Common myeloid progenitor, CD34-positive (primary cell): ENCODE data around the gene OR4K15. TPM values are rescaled to one million over a fixed set of nuclear protein-coding genes. Genes with fewer than 3 reads are reported as not detected.
"Not testable (repeated sequence)": the region's sequence is repeated elsewhere in the genome, so short reads cannot be mapped to it uniquely, and the experiment has no call there.

Source experiments
- CTCF ChIA-PET: fragments of 350-600 bp; sonication (Branson Sonifier 250); formaldehyde crosslinking; loops from one replicate; lab custom pipeline; 2021; ENCODE audit warnings: antibody characterized with exemption; lab: Charles Lee
- POLR2A ChIA-PET: fragments of 350-600 bp; sonication (Branson Sonifier 250); formaldehyde crosslinking; loops from one replicate; lab custom pipeline; 2021; ENCODE audit warnings: antibody characterized with exemption; lab: Charles Lee
- DNase-seq, 3 donors: peaks; one replicate each; pipeline versions ENCODE4 v3.0.0 to v3.0.0-alpha.2; 2013
- H3K27ac ChIP-seq, 2 experiments: 1 replicate in 1 of 2; 2 replicates in 1 of 2; pipeline ENCODE4 v1.7.0; 2013; ENCODE audit warnings: inconsistent platforms in 2 of 2, low read length in 2 of 2, mild to moderate bottlenecking in 2 of 2, low read depth in 1 of 2, moderate library complexity in 1 of 2; ENCODE audit not compliant: severe bottlenecking in 2 of 2, insufficient read depth in 1 of 2, poor library complexity in 1 of 2
- H3K27me3 ChIP-seq, 5 experiments: replicated peaks in 2 of 5; 1 replicate in 3 of 5; 2 replicates in 2 of 5; pipeline versions ENCODE4 v1.6.1 to v1.7.0; 2013; ENCODE audit warnings: low read length in 4 of 5, mild to moderate bottlenecking in 2 of 5, moderate library complexity in 2 of 5, inconsistent platforms in 1 of 5; ENCODE audit not compliant: insufficient read depth in 5 of 5, control insufficient read depth in 4 of 5
- H3K36me3 ChIP-seq, 4 experiments: 1 replicate in 2 of 4; 2 replicates in 2 of 4; pipeline versions ENCODE4 v1.6.1 to v1.7.0; 2013; ENCODE audit warnings: low read length in 3 of 4, control low read depth in 1 of 4, mild to moderate bottlenecking in 1 of 4; ENCODE audit not compliant: control insufficient read depth in 4 of 4, insufficient read depth in 4 of 4
- H3K4me1 ChIP-seq, 4 experiments: 1 replicate in 3 of 4; 2 replicates in 1 of 4; pipeline versions ENCODE4 v1.6.1 to v1.7.1; 2013; ENCODE audit warnings: low read length in 3 of 4, mild to moderate bottlenecking in 3 of 4, control low read depth in 1 of 4, inconsistent platforms in 1 of 4, moderate library complexity in 1 of 4; ENCODE audit not compliant: control insufficient read depth in 4 of 4, insufficient read depth in 4 of 4; ENCODE audit errors: control extremely low read depth in 1 of 4
- H3K4me3 ChIP-seq, 7 experiments: 1 replicate in 4 of 7; 2 replicates in 3 of 7; pipeline versions ENCODE4 v1.5.1 to v1.7.0; 2013; ENCODE audit warnings: mild to moderate bottlenecking in 7 of 7, low read length in 6 of 7, moderate library complexity in 6 of 7, inconsistent platforms in 2 of 7, low read depth in 2 of 7, control low read depth in 1 of 7; ENCODE audit not compliant: insufficient read depth in 4 of 7, control insufficient read depth in 1 of 7; ENCODE audit errors: extremely low read depth in 1 of 7
- H3K9me3 ChIP-seq, 5 experiments: 1 replicate in 4 of 5; 2 replicates in 1 of 5; pipeline versions ENCODE4 v1.6.1 to v1.7.1; 2013; ENCODE audit warnings: low read length in 4 of 5, mild to moderate bottlenecking in 2 of 5, inconsistent platforms in 1 of 5, low read depth in 1 of 5, moderate library complexity in 1 of 5; ENCODE audit not compliant: control insufficient read depth in 4 of 5, insufficient read depth in 2 of 5; ENCODE audit errors: control extremely low read depth in 1 of 5
- WGBS: methylation state at CpG from one replicate; pipeline ENCODE4 v1.1.5; 2013; ENCODE audit not compliant: insufficient coverage; 5-methylcytosine and 5-hydroxymethylcytosine counted together
- polyA plus RNA-seq: library from polyadenylated mRNA; unstranded; fragments of 120-200 nt; gene quantifications from one replicate; pipeline ENCODE4 v1.2.1, GENCODE V29; 2013

Gene OR4K15, protein sequence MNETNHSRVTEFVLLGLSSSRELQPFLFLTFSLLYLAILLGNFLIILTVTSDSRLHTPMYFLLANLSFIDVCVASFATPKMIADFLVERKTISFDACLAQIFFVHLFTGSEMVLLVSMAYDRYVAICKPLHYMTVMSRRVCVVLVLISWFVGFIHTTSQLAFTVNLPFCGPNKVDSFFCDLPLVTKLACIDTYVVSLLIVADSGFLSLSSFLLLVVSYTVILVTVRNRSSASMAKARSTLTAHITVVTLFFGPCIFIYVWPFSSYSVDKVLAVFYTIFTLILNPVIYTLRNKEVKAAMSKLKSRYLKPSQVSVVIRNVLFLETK
- polyA plus RNA-seq, result not detected

DNA sequence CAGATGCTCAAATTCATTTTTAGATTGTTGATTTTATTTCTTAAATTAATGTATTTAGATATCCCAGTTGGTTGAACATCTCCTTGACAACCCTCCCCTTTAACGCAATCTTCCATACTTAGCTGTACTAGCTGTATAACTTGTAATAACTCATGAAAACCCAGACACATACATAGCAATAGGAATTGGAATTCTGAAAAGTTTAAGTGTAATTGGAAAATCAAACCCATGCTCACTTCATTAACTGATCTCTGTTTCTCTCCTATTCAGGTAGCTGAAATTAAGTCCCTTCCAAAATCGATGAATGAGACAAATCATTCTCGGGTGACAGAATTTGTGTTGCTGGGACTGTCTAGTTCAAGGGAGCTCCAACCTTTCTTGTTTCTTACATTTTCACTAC, at the start of gene OR4K15:
Gene OR4K15, plus strand, starts transcription at position 301 of the 400 bp plus-strand sequence. Its CDS starts 0 bp downstream, at position 301.
- H3K27me3 ChIP-seq, result no peaks in the 10 kb centered on the region
- ChIA-PET POLR2A (no interaction called here), CTCF (no interaction called here)
- H3K4me3 ChIP-seq, result no peak within 1 kb of the TSS
- H3K9me3 ChIP-seq, result no peaks in the 10 kb centered on the region
- H3K4me1 ChIP-seq, result no peaks in the 10 kb centered on the region
- no peak within 1 kb of the TSS for H3K27ac ChIP-seq
- WGBS, result 100% methylated on average over 2 of the region's 3 CpGs
- DNase-seq, result no peak
- H3K36me3 ChIP-seq, result no peaks in the 10 kb centered on the region

DNA sequence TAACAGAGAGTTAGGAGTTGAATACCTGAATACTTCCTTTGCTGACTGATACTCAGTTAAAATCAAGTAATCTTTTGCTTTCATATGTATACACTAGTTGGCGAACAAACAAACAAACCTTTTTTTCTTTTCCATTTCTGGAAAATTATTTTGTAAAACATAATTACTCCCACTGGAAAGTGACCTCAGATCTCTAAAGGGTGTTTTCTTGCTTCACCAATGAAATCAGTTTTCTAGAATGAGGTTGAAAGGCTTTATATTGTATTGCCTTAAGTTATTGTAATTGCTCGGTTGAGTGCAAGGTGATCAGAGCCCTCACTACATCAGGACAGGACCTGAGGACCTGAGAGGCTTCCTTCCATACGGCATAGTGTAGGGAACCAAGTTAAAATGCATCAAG, 44.8 kb upstream of the OR4K15 start, which contains the start of gene OR4K1:
Gene OR4K1, plus strand, starts transcription at position 301 of the 400 bp plus-strand sequence. CDS start 4,750 bp downstream, outside the sequence.
- WGBS, result no CpG with 5 or more reads among the region's 3 CpGs
- H3K9me3 ChIP-seq, result peaks cover 0 to 1% (median 0%) of the 10 kb centered on the region in 5 experiments
- no peaks in the 10 kb centered on the region for H3K27me3 ChIP-seq
- H3K4me1 ChIP-seq, result no peaks in the 10 kb centered on the region
- no peak within 1 kb of the TSS for H3K27ac ChIP-seq
- ChIA-PET POLR2A (no interaction called here), CTCF (no interaction called here)
- H3K36me3 ChIP-seq, result no peaks in the 10 kb centered on the region
- no peak for DNase-seq
- no peak within 1 kb of the TSS for H3K4me3 ChIP-seq

DNA sequence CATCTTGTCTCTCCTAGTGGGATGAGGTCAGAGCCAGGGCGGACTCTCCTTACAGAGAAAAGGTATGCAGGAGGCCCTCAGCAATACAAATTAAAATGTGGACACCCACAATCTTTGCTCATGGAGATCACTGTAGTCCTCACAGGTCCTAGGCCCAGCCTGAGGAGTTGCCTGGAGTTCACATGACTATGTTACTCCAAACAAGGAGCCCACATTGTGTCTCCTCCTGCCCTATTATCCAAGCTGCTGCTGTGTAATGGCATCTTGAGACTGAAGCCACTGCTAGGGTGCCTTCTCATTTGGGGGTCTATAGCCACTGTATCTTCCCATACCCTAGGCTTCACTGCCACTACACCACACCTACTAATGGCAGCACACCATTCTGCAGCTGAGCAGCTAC, 33.7 kb upstream of the OR4K15 start:
- H3K36me3 ChIP-seq, result no peaks in the 10 kb centered on the region
- H3K4me3 ChIP-seq, result no peak overlapping the region
- POLR2A ChIA-PET, result no interaction called here
- no peak for DNase-seq
- 80% methylated on average over 1 of the region's 1 CpG for WGBS
- no peaks in the 10 kb centered on the region for H3K4me1 ChIP-seq
- H3K9me3 ChIP-seq, result peaks cover 0 to 7% (median 0%) of the 10 kb centered on the region in 5 experiments
- CTCF ChIA-PET, result no interaction called here
- no peak overlapping the region for H3K27ac ChIP-seq
- no peaks in the 10 kb centered on the region for H3K27me3 ChIP-seq

DNA sequence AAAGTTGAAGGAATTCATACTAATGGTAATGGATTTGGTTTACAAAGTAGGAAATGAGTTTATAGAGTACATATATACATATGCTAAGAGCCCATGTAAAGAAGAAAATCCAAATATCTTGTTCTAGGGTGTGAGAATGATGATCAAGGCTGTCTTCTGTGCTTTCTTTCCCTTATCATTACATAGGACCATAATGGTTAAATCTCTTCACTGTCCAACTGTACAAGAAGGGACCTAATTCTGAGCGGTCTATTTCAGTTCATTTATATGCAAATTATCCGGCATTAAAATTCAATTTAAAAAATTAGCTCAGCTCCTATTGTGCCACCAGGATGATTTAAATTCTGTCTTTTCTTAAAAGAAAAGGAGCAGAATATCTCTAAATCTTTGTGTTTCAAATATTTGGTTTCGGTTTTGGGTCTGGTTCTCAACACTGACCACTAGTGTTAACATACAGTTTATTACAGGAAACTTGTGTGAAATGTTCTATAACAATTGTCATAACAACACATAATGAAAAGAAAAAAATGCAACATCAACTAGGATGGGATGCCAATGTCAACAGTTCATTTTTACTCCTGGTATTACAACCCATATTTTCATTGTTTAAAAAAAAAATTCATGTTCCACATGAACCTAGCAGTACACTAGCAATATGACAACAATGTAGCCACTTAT, 27.8 kb upstream of the OR4K15 start:
- no peaks in the 10 kb centered on the region for H3K9me3 ChIP-seq
- H3K4me3 ChIP-seq, result no peak overlapping the region
- no peaks in the 10 kb centered on the region for H3K36me3 ChIP-seq
- no peak for DNase-seq
- ChIA-PET CTCF (no interaction called here), POLR2A (no interaction called here)
- no peaks in the 10 kb centered on the region for H3K4me1 ChIP-seq
- no CpG with 5 or more reads among the region's 3 CpGs for WGBS
- H3K27me3 ChIP-seq, result no peaks in the 10 kb centered on the region
- no peak overlapping the region for H3K27ac ChIP-seq

DNA sequence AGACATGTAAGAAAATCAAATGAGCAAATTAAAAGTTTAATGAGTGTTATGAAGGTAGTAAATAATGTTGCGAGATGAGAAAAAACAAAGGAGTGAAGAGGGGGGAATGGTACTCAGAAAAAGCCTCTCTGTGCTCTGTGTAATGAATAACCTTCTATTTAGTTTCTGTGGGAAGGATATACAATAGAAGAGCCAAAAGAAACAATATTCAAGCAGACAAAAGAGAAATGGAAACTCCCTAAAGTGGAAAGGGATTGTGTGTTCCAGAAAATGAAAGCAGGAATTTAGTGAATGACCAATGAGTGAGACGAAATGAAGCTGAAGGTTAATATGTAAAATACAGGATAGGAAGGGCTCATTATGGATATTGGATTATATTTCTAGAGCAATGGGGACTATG, 26.2 kb upstream of the OR4K15 start:
- Histone ChIP-seq H3K4me3 (no peak overlapping the region), H3K9me3 (no peaks in the 10 kb centered on the region), H3K4me1 (no peaks in the 10 kb centered on the region), H3K36me3 (no peaks in the 10 kb centered on the region), H3K27ac (no peak overlapping the region), H3K27me3 (no peaks in the 10 kb centered on the region)
- no peak for DNase-seq
- WGBS, result 94% methylated on average over 2 of the region's 2 CpGs
- CTCF ChIA-PET, result no interaction called here
- POLR2A ChIA-PET, result no interaction called here

DNA sequence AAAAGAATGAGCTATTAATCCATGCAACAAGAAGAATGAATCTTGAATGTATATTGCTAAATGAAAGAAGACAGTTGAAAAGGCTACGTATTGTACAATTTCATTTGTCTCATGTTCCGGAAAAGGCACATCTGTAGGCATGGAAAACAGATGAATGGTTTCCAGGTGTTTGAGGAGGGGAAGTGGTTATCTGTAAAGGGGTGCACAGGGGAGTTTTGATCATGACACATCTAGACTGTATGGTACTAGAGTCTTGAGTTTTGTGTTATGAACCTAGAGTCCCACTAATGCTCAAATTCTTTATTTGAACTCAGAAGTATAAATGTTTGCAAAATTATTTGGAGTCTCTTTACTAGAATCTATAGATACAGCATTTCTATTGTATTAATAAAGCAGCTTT, 5.7 kb upstream of the OR4K15 start:
- WGBS, result 77% methylated on average over 2 of the region's 2 CpGs
- POLR2A ChIA-PET, result not testable (repeated sequence)

DNA sequence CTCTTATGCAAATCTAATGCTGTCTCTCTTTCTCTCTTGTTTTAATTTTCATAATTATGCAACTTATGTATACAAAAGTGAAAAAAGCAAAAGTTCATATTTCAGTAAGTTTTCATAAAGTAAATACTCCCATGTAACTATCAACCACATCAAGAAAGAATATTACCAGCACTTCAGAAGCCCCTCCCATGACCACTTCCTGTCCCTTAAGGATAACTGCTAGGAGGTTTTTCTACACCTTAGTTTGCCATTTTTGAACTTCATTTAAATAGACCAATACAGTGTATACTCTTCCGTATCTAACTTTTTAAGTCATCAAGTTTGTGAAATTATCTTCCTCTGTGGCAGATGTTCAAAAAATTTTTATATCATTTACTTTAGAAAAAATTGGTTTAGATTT, 547 bp upstream of the OR4K15 start:
- no CpG with 5 or more reads among the region's 1 CpG for WGBS
- no peak for DNase-seq
- Histone ChIP-seq H3K27me3 (no peaks in the 10 kb centered on the region), H3K4me1 (no peaks in the 10 kb centered on the region), H3K4me3 (no peak overlapping the region), H3K36me3 (no peaks in the 10 kb centered on the region), H3K27ac (no peak overlapping the region), H3K9me3 (no peaks in the 10 kb centered on the region)
- ChIA-PET POLR2A (no interaction called here), CTCF (no interaction called here)

More for the DNA sequence above, 5.7 kb upstream of the OR4K15 start:
- CTCF ChIA-PET, H3K27ac ChIP-seq, H3K36me3 ChIP-seq, H3K4me1 ChIP-seq, H3K27me3 ChIP-seq, H3K9me3 ChIP-seq, H3K4me3 ChIP-seq, DNase-seq: not testable (repeated sequence)
